HepG2 (cell line): ENCODE results near the gene AFDN. TPM values are rescaled to one million over a fixed set of nuclear protein-coding genes. Genes with fewer than 3 reads are reported as not detected.

Experiments used
- ATAC-seq: fragments of 200-7000 bp; cut with Tn5 transposase; 3 replicates; pipeline ENCODE4 v1.9.1; 2020; ENCODE audit warnings: mild to moderate bottlenecking, moderate library complexity
- BruUV-seq: library from RNA; stranded (reverse); fragments of 400-500 nt; replicated peaks from 2 replicates; lab custom pipeline; 2021; lab: Mats Ljungman, UMichigan
- CTCF ChIA-PET: fragments of 300-600 bp; formaldehyde crosslinking; extraction: SDS; loops from one replicate; lab custom pipeline; 2021; ENCODE audit warnings: low total read pairs, inconsistent platforms, low intra/inter-chr PET ratio; lab: Yijun Ruan, JAX
- POLR2A ChIA-PET: fragments of 350-600 bp; sonication (Branson Sonifier 250); formaldehyde crosslinking; loops from one replicate; lab custom pipeline; 2020; ENCODE audit warnings: antibody characterized with exemption, inconsistent platforms; lab: Yijun Ruan, JAX
- DNase-seq: peaks from one replicate; pipeline ENCODE4 v3.0.0-alpha.2; 2015; ENCODE audit warnings: low spot score
- FAIRE-seq: peaks from 3 replicates; lab custom pipeline; 2011; peaks lifted over from hg19 to GRCh38; lab: Jason Lieb, UNC
- H2AFZ ChIP-seq: one replicate; pipeline ENCODE4 v1.6.1; 2011; ENCODE audit warnings: low read length, inconsistent platforms
- H3K27ac ChIP-seq: fragments of 300-600 bp; 3 replicates; pipeline ENCODE4 v1.8.0; 2011; ENCODE audit warnings: mixed run types, mild to moderate bottlenecking, mixed read lengths, low read length, inconsistent platforms; ENCODE audit not compliant: insufficient read depth; ENCODE audit errors: extremely low read length
- H3K27me3 ChIP-seq, 2 experiments: fragments of 200-600 bp in 1 of 2; 2 replicates in 1 of 2; 3 replicates in 1 of 2; pipeline versions ENCODE4 v1.6.0 to v1.8.0; 2011; ENCODE audit warnings: low read length in 2 of 2, mild to moderate bottlenecking in 2 of 2, moderate library complexity in 2 of 2, inconsistent platforms in 1 of 2; ENCODE audit not compliant: insufficient read depth in 2 of 2, control insufficient read depth in 1 of 2
- H3K36me3 ChIP-seq, 2 experiments: fragments of 200-600 bp in 1 of 2; replicated peaks in 1 of 2; 2 replicates in 1 of 2; 3 replicates in 1 of 2; pipeline versions ENCODE4 v1.5.1 to v1.8.0; 2011; ENCODE audit warnings: low read length in 2 of 2, inconsistent platforms in 1 of 2; ENCODE audit not compliant: insufficient read depth in 2 of 2, control insufficient read depth in 1 of 2
- H3K4me1 ChIP-seq: 2 replicates; pipeline ENCODE4 v1.5.1; 2012; ENCODE audit warnings: low read length, inconsistent platforms; ENCODE audit not compliant: insufficient read depth
- H3K4me2 ChIP-seq: 2 replicates; pipeline ENCODE4 v1.6.0; 2011; ENCODE audit warnings: low read depth, low read length, inconsistent platforms
- H3K4me3 ChIP-seq, 3 experiments: fragments of 200-600 bp in 1 of 3; sonication (generic), shearing (Covaris generic) in 1 of 3; replicated peaks in 1 of 3; 2 replicates each; pipeline ENCODE4 v1.5.1; 2011 to 2016; ENCODE audit warnings: low read length in 3 of 3, inconsistent platforms in 2 of 3, low read depth in 2 of 3, mild to moderate bottlenecking in 2 of 3, control low read depth in 1 of 3, mixed read lengths in 1 of 3; ENCODE audit not compliant: insufficient read depth in 1 of 3
- H3K79me2 ChIP-seq: one replicate; pipeline ENCODE4 v1.6.1; 2011; ENCODE audit warnings: low read length, inconsistent platforms; ENCODE audit not compliant: insufficient read depth
- H3K9ac ChIP-seq: 2 replicates; pipeline ENCODE4 v1.6.0; 2011; ENCODE audit warnings: mild to moderate bottlenecking, low read depth, low read length, inconsistent platforms; ENCODE audit not compliant: insufficient read depth
- H3K9me3 ChIP-seq: 2 replicates; pipeline ENCODE4 v1.5.1; 2012; ENCODE audit warnings: mild to moderate bottlenecking, low read length
- H4K20me1 ChIP-seq: 2 replicates; pipeline ENCODE4 v1.6.0; 2011; ENCODE audit warnings: inconsistent platforms, mild to moderate bottlenecking, low read length, moderate library complexity; ENCODE audit not compliant: insufficient read depth
- MBD4 ChIP-seq: IDR thresholded peaks from 2 replicates; pipeline ENCODE4 v1.6.1; 2012; ENCODE audit warnings: low read length, inconsistent platforms, borderline replicate concordance
- RAD21 ChIP-seq: fragments of 450-650 bp; formaldehyde crosslinking; IDR thresholded peaks from 2 replicates; pipeline ENCODE4 v1.5.0; 2020; ENCODE audit warnings: mild to moderate bottlenecking
- RBM22 ChIP-seq: fragments of 200-400 bp; formaldehyde crosslinking; optimal IDR thresholded peaks from 2 replicates; pipeline ENCODE3; 2017; ENCODE audit warnings: mild to moderate bottlenecking, low read length, moderate library complexity
- STAG1 ChIP-seq: sonication (generic); formaldehyde crosslinking; IDR thresholded peaks from 2 replicates; pipeline ENCODE4 v1.4.0; 2020; ENCODE audit warnings: missing genetic modification reagents
- ZNF839 ChIP-seq: sonication (generic); formaldehyde crosslinking; IDR thresholded peaks from 2 replicates; pipeline ENCODE4 v1.4.0; 2020; ENCODE audit warnings: missing genetic modification reagents, mild to moderate bottlenecking, borderline replicate concordance
- WGBS: methylation state at CpG from one replicate; pipeline ENCODE4 v1.1.6; 2017; ENCODE audit warnings: low lambda C conversion rate; 5-methylcytosine and 5-hydroxymethylcytosine counted together
- in situ Hi-C: cut with HindIII; loops from 2 replicates; pipeline ENCODE4 v1.10.0; 2017; ENCODE audit warnings: low pct_unique_long_range_greater_than_20kb; ENCODE audit not compliant: extremely low pct_ligation_motif_present
- intact Hi-C: fragments of 100-400 bp; cut with micrococcal nuclease; formaldehyde crosslinking; loops from one replicate; pipeline ENCODE4 v1.10.0; 2022; ENCODE audit not compliant: unreplicated experiment
- polyA plus RNA-seq, 8 experiments: library from polyadenylated mRNA; depleted of rRNA in 3 of 8; stranded (reverse) in 7 of 8; unstranded in 1 of 8; fragments of >200 nt; fragmentation: Illumina TruSeq in 4 of 8; extraction: Trizol in 4 of 8; gene quantifications; 2 replicates each; pipeline versions ENCODE4 v1.2.1 to v1.2.3, GENCODE V29; 2011 to 2016; ENCODE audit warnings: low read depth in 4 of 8, missing spikeins in 1 of 8, mixed read lengths in 1 of 8; ENCODE audit not compliant: insufficient read depth in 1 of 8
- total RNA-seq, 5 experiments: library from RNA; depleted of rRNA; stranded (reverse); fragments of >200 nt; fragmentation: Illumina TruSeq; extraction: Trizol; gene quantifications; 2 replicates each; pipeline ENCODE4 v1.2.3, GENCODE V29; 2016; ENCODE audit warnings: low read depth in 1 of 5
- TF ChIP-seq, protein P1 (sequence below): sonication (generic); formaldehyde crosslinking; IDR thresholded peaks from 2 replicates; pipeline ENCODE4 v1.5.0; 2020; ENCODE audit warnings: mild to moderate bottlenecking, missing genetic modification reagents, moderate library complexity
- TF ChIP-seq, protein P2 (sequence below): IDR thresholded peaks from 2 replicates; pipeline ENCODE4 v1.6.1; 2016; ENCODE audit warnings: missing genetic modification reagents, missing compliant biosample characterization
- TF ChIP-seq, protein P3 (sequence below): IDR thresholded peaks from 2 replicates; pipeline ENCODE4 v1.6.1; 2012; ENCODE audit warnings: low read depth, low read length, improper control_type of control experiment

Gene AFDN
- total and polyA plus RNA-seq, 2 of the 13 experiments (the other 11 are each of a cell fraction or from before 2014, with no cell fraction given), result 136 to 151 TPM

DNA sequence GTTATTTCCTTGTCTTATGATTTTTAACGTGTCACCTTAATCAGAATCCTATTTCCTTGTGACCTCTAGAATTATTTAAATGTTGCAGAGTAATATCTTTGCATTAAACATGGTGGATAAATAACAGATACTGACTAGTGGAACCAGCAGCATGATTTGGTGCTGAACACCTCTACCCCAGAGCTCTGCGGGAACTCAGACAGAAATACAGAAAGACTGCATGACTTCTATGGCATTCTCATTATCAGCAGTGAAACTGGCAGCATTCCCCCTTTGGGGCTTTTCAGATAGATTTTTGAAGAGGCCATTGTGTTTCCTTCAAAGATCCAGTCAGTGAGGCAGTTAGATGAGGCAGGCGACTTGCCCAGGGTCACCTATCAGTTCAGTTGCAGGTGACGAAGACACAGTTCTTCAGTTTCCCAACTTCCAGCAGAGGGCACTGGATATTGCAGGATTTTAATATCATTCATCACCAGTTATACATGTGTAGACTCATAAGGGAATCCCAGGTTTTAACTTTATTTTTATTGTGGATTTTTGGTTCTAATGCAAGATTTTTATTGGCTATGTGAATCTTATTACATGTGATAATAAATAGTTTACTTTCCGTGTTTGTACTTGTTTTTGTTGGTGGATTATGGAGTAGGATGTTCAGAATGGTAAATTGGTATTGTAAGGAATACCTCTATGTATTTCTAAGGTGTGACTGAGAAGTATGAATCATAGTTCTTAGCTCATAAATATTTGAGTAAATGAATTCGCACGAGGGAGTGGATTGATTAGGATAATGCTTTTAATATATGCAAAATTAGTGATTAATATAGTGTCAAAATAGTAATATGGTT lies 81.3 kb downstream of the AFDN start:
- peak; percentile 91 for FAIRE-seq
- POLR2A ChIA-PET, result no interaction called here
- 86% methylated on average over 7 of the region's 7 CpGs for WGBS

More for the DNA sequence above, 81.3 kb downstream of the AFDN start:
- Histone ChIP-seq H3K4me3 (no peak overlapping the region), H3K27me3 (no peaks in the 10 kb centered on the region), H3K36me3 (peaks cover 26 to 81% of the 10 kb centered on the region in 2 experiments), H3K4me1 (peaks cover 3% of the 10 kb centered on the region; the same call in 1 of the 2 replicates), H3K9ac (no peak overlapping the region), H3K9me3 (no peaks in the 10 kb centered on the region), H3K4me2 (no peak overlapping the region), H2AFZ (no peak overlapping the region), H4K20me1 (no peaks in the 10 kb centered on the region), H3K27ac (no peak overlapping the region), H3K79me2 (no peaks in the 10 kb centered on the region)
- ATAC-seq, result peak; percentile 86
- no peak for TF ChIP-seq ZNF839 (CRISPR knock-in tag)
- TF ChIP-seq MBD4, result no peak
- TF ChIP-seq, protein P1, sequence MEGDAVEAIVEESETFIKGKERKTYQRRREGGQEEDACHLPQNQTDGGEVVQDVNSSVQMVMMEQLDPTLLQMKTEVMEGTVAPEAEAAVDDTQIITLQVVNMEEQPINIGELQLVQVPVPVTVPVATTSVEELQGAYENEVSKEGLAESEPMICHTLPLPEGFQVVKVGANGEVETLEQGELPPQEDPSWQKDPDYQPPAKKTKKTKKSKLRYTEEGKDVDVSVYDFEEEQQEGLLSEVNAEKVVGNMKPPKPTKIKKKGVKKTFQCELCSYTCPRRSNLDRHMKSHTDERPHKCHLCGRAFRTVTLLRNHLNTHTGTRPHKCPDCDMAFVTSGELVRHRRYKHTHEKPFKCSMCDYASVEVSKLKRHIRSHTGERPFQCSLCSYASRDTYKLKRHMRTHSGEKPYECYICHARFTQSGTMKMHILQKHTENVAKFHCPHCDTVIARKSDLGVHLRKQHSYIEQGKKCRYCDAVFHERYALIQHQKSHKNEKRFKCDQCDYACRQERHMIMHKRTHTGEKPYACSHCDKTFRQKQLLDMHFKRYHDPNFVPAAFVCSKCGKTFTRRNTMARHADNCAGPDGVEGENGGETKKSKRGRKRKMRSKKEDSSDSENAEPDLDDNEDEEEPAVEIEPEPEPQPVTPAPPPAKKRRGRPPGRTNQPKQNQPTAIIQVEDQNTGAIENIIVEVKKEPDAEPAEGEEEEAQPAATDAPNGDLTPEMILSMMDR (CRISPR knock-in tag), result peak; percentile 69
- 0 out of 2 replicates have a peak, but pooled peaks have one; percentile 28 for TF ChIP-seq RAD21 (CRISPR knock-in tag)
- TF ChIP-seq STAG1 (CRISPR knock-in tag), result peak; percentile 82
- TF ChIP-seq, protein P2, sequence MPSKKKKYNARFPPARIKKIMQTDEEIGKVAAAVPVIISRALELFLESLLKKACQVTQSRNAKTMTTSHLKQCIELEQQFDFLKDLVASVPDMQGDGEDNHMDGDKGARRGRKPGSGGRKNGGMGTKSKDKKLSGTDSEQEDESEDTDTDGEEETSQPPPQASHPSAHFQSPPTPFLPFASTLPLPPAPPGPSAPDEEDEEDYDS (CRISPR knock-in tag), result no peak
- peak; percentile 58 for TF ChIP-seq RBM22
- TF ChIP-seq, protein P3, sequence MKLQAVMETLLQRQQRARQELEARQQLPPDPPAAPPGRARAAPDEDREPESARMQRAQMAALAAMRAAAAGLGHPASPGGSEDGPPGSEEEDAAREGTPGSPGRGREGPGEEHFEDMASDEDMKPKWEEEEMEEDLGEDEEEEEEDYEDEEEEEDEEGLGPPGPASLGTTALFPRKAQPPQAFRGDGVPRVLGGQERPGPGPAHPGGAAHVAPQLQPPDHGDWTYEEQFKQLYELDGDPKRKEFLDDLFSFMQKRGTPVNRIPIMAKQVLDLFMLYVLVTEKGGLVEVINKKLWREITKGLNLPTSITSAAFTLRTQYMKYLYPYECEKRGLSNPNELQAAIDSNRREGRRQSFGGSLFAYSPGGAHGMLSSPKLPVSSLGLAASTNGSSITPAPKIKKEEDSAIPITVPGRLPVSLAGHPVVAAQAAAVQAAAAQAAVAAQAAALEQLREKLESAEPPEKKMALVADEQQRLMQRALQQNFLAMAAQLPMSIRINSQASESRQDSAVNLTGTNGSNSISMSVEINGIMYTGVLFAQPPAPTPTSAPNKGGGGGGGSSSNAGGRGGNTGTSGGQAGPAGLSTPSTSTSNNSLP, result 0 out of 2 replicates have a peak, but pooled peaks have one; percentile 41
- CTCF ChIA-PET, result interaction anchor here (1.2 to 2.2 kb wide), 3 partner anchors 60 to 225 kb away, joined by 4 to 9 read pairs (median 6); no protein-coding TSS in a partner anchor
- in situ Hi-C loops, result no loop called here
- intact Hi-C loops, result loop anchor here (2.0 to 5.0 kb wide), 3 partner anchors 61 to 225 kb away; no protein-coding TSS in a partner anchor
- peak; percentile 51 for DNase-seq
- no TSS peak for BruUV-seq
